ENCODE data around the gene NACC2. TPM values are rescaled to one million over a fixed set of nuclear protein-coding genes. Genes with fewer than 3 reads are reported as not detected.

The NACC2 gene
- total and polyA plus RNA-seq, 10 of the 15 experiments (the other 5 are each of a cell fraction or from before 2014, with no cell fraction given) = 0.66 to 14.7 (median 3.5) TPM

DNA sequence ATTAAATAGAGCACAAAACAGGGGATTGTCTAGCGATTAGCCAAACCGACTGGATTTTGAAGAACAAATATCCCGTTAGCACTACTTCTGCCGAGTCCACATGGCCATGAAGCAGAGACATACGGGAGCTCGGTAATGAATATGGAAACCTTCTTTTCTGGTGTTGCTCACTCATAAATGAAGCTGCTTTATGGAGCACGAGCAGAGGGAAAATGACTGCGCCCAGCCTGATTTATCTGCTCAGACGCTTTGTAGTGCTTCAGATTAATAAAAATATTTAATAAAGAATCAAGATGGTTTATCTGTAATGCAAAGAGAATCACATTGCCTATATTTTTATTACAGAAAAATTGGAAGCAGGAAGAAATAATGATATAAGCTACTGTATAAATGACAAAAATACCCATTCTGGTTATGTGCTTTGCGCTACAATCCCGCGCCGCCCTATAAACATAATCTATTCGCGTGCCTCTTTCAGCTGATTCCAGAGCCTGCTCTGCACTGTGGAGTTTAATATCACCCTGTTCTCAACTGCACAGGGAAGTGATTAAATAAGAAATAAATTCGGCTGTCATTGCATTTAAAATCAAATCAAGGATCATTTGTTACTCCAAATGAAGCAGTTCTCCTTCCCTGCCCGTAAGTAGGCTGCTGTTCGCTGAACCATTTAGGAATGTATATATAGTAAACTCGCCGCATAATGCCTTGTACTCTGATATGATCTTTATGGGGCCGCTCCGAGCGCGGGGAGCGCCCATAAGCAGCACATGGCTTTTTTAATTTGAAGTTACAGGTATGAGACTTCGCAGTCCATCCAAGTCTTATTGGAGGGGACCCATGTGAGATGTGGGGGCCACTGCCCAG is 111.6 kb downstream of the NACC2 start:
- Histone ChIP-seq H3K79me2 (ENCODE audit: control insufficient read depth, insufficient read depth, low read length) (no peaks in the 10 kb centered on the region), H3K4me3 (no peak overlapping the region), H2AFZ (ENCODE audit: control insufficient read depth, low read depth, low read length) (no peak overlapping the region), H3K27me3 (replicated peaks in 1 of 2; ENCODE audit: control insufficient read depth in 2 of 2, insufficient read depth in 2 of 2, low read length in 1 of 2) (peaks cover 0 to 2% of the 10 kb centered on the region in 2 experiments; a peak in 2 of 4 replicates), H4K20me1 (ENCODE audit: control insufficient read depth, insufficient read depth) (no peaks in the 10 kb centered on the region), H3K4me1 (ENCODE audit: control insufficient read depth, insufficient read depth, low read length) (no peaks in the 10 kb centered on the region), H3K4me2 (ENCODE audit: control insufficient read depth, insufficient read depth) (no peak overlapping the region), H3K9me3 (replicated peaks; ENCODE audit: control insufficient read depth, insufficient read depth, low read length) (no peaks in the 10 kb centered on the region), H3K9ac (ENCODE audit: control insufficient read depth, insufficient read depth, low read length) (no peak overlapping the region), H3K36me3 (ENCODE audit: control insufficient read depth in 2 of 2, insufficient read depth in 2 of 2, low read length in 1 of 2) (no peaks in the 10 kb centered on the region), H3K27ac (ENCODE audit: control insufficient read depth, insufficient read depth) (no peak overlapping the region)
- no peak for FAIRE-seq
- intact Hi-C loops (cut with micrococcal nuclease; ENCODE audit: unreplicated experiment) (no loop called here), in situ Hi-C loops (cut with MboI) (no loop called here)
- ChIA-PET RAD21 (ENCODE audit: unreplicated experiment) (no interaction called here), SMC1A (ENCODE audit: uncharacterized antibody, unreplicated experiment) (no interaction called here), POLR2A (no interaction called here), CTCF (no interaction called here)
- WGBS (ENCODE audit: insufficient coverage, insufficient replicate concordance, low lambda C conversion rate, missing lambda C conversion rate) = 66% methylated on average over 26 of the region's 26 CpGs
- BruUV-seq (replicated peaks) = no TSS peak
- DNase-seq (ENCODE audit: low read depth, low spot score) = no peak
- ATAC-seq = no peak
- TF ChIP-seq TAF1 (IDR thresholded peaks at IDR 0.05; ENCODE audit: borderline replicate concordance, low read depth, low read length) (no peak), ZZZ3 (IDR thresholded peaks at IDR 0.05; ENCODE audit: control insufficient read depth, insufficient read length, low read depth) (no peak), BMI1 (IDR thresholded peaks at IDR 0.05; ENCODE audit: borderline replicate concordance) (no peak), NFYA (IDR thresholded peaks at IDR 0.05; ENCODE audit: borderline replicate concordance, low read depth, low read length) (no peak), ESRRA (IDR thresholded peaks at IDR 0.05; ENCODE audit: low read length) (no peak), SUPT20H (IDR thresholded peaks at IDR 0.05; ENCODE audit: borderline replicate concordance, control insufficient read depth, low read depth, low read length) (no peak), CHD1 (IDR thresholded peaks at IDR 0.05; ENCODE audit: low read depth, low read length) (no peak), BACH1 (IDR thresholded peaks at IDR 0.05; ENCODE audit: borderline replicate concordance) (no peak), ZNF24 (IDR thresholded peaks at IDR 0.05) (no peak), DPF2 (IDR thresholded peaks at IDR 0.05) (no peak), FOXM1 (IDR thresholded peaks at IDR 0.05; ENCODE audit: low read depth, low read length) (no peak), MTA2 (IDR thresholded peaks at IDR 0.05; ENCODE audit: low read depth) (no peak), IKZF2 (IDR thresholded peaks at IDR 0.05) (no peak)
- TF ChIP-seq, protein P1, sequence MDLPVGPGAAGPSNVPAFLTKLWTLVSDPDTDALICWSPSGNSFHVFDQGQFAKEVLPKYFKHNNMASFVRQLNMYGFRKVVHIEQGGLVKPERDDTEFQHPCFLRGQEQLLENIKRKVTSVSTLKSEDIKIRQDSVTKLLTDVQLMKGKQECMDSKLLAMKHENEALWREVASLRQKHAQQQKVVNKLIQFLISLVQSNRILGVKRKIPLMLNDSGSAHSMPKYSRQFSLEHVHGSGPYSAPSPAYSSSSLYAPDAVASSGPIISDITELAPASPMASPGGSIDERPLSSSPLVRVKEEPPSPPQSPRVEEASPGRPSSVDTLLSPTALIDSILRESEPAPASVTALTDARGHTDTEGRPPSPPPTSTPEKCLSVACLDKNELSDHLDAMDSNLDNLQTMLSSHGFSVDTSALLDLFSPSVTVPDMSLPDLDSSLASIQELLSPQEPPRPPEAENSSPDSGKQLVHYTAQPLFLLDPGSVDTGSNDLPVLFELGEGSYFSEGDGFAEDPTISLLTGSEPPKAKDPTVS (IDR thresholded peaks at IDR 0.05; ENCODE audit: low read depth, low read length) = no peak
- TF ChIP-seq, protein P2, sequence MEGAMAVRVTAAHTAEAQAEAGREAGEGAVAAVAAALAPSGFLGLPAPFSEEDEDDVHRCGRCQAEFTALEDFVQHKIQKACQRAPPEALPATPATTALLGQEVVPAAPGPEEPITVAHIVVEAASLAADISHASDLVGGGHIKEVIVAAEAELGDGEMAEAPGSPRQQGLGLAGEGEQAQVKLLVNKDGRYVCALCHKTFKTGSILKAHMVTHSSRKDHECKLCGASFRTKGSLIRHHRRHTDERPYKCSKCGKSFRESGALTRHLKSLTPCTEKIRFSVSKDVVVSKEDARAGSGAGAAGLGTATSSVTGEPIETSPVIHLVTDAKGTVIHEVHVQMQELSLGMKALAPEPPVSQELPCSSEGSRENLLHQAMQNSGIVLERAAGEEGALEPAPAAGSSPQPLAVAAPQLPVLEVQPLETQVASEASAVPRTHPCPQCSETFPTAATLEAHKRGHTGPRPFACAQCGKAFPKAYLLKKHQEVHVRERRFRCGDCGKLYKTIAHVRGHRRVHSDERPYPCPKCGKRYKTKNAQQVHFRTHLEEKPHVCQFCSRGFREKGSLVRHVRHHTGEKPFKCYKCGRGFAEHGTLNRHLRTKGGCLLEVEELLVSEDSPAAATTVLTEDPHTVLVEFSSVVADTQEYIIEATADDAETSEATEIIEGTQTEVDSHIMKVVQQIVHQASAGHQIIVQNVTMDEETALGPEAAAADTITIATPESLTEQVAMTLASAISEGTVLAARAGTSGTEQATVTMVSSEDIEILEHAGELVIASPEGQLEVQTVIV (IDR thresholded peaks at IDR 0.05; ENCODE audit: borderline replicate concordance, partially characterized antibody) = no peak
- TF ChIP-seq, protein P3, sequence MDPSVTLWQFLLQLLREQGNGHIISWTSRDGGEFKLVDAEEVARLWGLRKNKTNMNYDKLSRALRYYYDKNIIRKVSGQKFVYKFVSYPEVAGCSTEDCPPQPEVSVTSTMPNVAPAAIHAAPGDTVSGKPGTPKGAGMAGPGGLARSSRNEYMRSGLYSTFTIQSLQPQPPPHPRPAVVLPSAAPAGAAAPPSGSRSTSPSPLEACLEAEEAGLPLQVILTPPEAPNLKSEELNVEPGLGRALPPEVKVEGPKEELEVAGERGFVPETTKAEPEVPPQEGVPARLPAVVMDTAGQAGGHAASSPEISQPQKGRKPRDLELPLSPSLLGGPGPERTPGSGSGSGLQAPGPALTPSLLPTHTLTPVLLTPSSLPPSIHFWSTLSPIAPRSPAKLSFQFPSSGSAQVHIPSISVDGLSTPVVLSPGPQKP (IDR thresholded peaks at IDR 0.05; ENCODE audit: low read depth, low read length) = no peak
- TF ChIP-seq, protein P4, sequence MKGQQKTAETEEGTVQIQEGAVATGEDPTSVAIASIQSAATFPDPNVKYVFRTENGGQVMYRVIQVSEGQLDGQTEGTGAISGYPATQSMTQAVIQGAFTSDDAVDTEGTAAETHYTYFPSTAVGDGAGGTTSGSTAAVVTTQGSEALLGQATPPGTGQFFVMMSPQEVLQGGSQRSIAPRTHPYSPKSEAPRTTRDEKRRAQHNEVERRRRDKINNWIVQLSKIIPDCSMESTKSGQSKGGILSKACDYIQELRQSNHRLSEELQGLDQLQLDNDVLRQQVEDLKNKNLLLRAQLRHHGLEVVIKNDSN (IDR thresholded peaks at IDR 0.05; ENCODE audit: borderline replicate concordance, extremely low read length, insufficient read depth, low read depth, low read length) = no peak

Data from GM12878 (cell line).